Measurements from ENCODE around the gene TENT4A.
"Not testable (repeated sequence)": the region's sequence is repeated elsewhere in the genome, so short reads cannot be mapped to it uniquely, and the experiment has no call there.

The TENT4A gene

GRCh38 chr5:6773342-6774035 lies 60.3 kb downstream of the TENT4A start:
- DNase-seq (ENCODE audit: low spot score): no peak

- DNase-seq (ENCODE audit: low spot score): not testable (repeated sequence)
Measured at GRCh38 chr5:6774207-6774606, 61.0 kb downstream of the TENT4A start.

- no peak for DNase-seq (ENCODE audit: low spot score)
Measured at GRCh38 chr5:6774721-6775204, 61.5 kb downstream of the TENT4A start.

GRCh38 chr5:6775571-6775970 lies 62.3 kb downstream of the TENT4A start:
- DNase-seq (ENCODE audit: low spot score): no peak

GRCh38 chr5:6780802-6781391 lies 67.7 kb downstream of the TENT4A start:
- no peak for DNase-seq (ENCODE audit: low spot score)

GRCh38 chr5:6781716-6782115 lies 68.5 kb downstream of the TENT4A start:
- no peak for DNase-seq (ENCODE audit: low spot score)

GRCh38 chr5:6783787-6784186 lies 70.6 kb downstream of the TENT4A start:
- no peak for DNase-seq (ENCODE audit: low spot score)

GRCh38 chr5:6784481-6784880 lies 71.2 kb downstream of the TENT4A start:
- DNase-seq (ENCODE audit: low spot score): no peak

GRCh38 chr5:6785161-6785860 lies 72.1 kb downstream of the TENT4A start:
- DNase-seq (ENCODE audit: low spot score): no peak

- DNase-seq (ENCODE audit: low spot score): no peak
Measured at GRCh38 chr5:6785861-6786180, 72.6 kb downstream of the TENT4A start.

- no peak for DNase-seq (ENCODE audit: low spot score)
Measured at GRCh38 chr5:6786786-6787495, 73.7 kb downstream of the TENT4A start.

GRCh38 chr5:6787941-6788340 lies 74.7 kb downstream of the TENT4A start:
- DNase-seq (ENCODE audit: low spot score): no peak

GRCh38 chr5:6788439-6788838 lies 75.2 kb downstream of the TENT4A start:
- DNase-seq (ENCODE audit: low spot score): no peak

- no peak for DNase-seq (ENCODE audit: low spot score)
Measured at GRCh38 chr5:6788956-6789649, 75.9 kb downstream of the TENT4A start.

GRCh38 chr5:6790346-6790865 lies 77.2 kb downstream of the TENT4A start:
- DNase-seq (ENCODE audit: low spot score): no peak

- DNase-seq (ENCODE audit: low spot score): no peak
Measured at GRCh38 chr5:6791031-6791430, 77.8 kb downstream of the TENT4A start.

GRCh38 chr5:6792376-6792775 lies 79.1 kb downstream of the TENT4A start:
- DNase-seq (ENCODE audit: low spot score): no peak

- no peak for DNase-seq (ENCODE audit: low spot score)
Measured at GRCh38 chr5:6792911-6793471, 79.8 kb downstream of the TENT4A start.

GRCh38 chr5:6801236-6801635 lies 88.0 kb downstream of the TENT4A start:
- DNase-seq (ENCODE audit: low spot score): no peak

- no peak for DNase-seq (ENCODE audit: low spot score)
Measured at GRCh38 chr5:6803981-6804550, 90.8 kb downstream of the TENT4A start.

Data from cerebellar cortex (tissue), 1 donor.